Astrocyte (in vitro differentiated cells and primary cell): ENCODE results near the gene METTL24. TPM values are rescaled to one million over a fixed set of nuclear protein-coding genes. Genes with fewer than 3 reads are reported as not detected.

Experiments
- DNase-seq: peaks from one replicate; pipeline ENCODE4 v3.0.0-alpha.2; 2010; ENCODE audit warnings: low read depth
- FAIRE-seq: peaks from 2 replicates; lab custom pipeline; 2011; peaks lifted over from hg19 to GRCh38; lab: Jason Lieb, UNC
- H2AFZ ChIP-seq: 2 replicates; pipeline ENCODE4 v1.6.0; 2012; ENCODE audit warnings: low read depth, low read length, inconsistent platforms
- H3K27ac ChIP-seq: 2 replicates; pipeline ENCODE4 v1.5.1; 2011; ENCODE audit warnings: low read depth, low read length, inconsistent platforms
- H3K27me3 ChIP-seq: 2 replicates; pipeline ENCODE4 v1.6.0; 2011; ENCODE audit warnings: low read length, inconsistent platforms; ENCODE audit not compliant: insufficient read depth
- H3K36me3 ChIP-seq: 2 replicates; pipeline ENCODE4 v1.5.1; 2011; ENCODE audit warnings: low read length, inconsistent platforms; ENCODE audit not compliant: insufficient read depth
- H3K4me1 ChIP-seq: 2 replicates; pipeline ENCODE4 v1.5.1; 2011; ENCODE audit warnings: low read length, inconsistent platforms; ENCODE audit not compliant: insufficient read depth
- H3K4me2 ChIP-seq: 2 replicates; pipeline ENCODE4 v1.6.0; 2012; ENCODE audit warnings: low read length, inconsistent platforms
- H3K4me3 ChIP-seq: 2 replicates; pipeline ENCODE4 v1.5.1; 2011; ENCODE audit warnings: low read depth, mild to moderate bottlenecking, low read length, inconsistent platforms; ENCODE audit not compliant: insufficient read depth
- H3K79me2 ChIP-seq: 2 replicates; pipeline ENCODE4 v1.6.0; 2012; ENCODE audit warnings: mild to moderate bottlenecking, low read length, inconsistent platforms; ENCODE audit not compliant: insufficient read depth
- H3K9ac ChIP-seq: 2 replicates; pipeline ENCODE4 v1.6.0; 2012; ENCODE audit warnings: mild to moderate bottlenecking, low read length, inconsistent platforms
- H3K9me3 ChIP-seq: 2 replicates; pipeline ENCODE4 v1.5.1; 2012; ENCODE audit warnings: low read depth, mild to moderate bottlenecking, low read length, inconsistent platforms; ENCODE audit not compliant: insufficient read depth
- H4K20me1 ChIP-seq: 2 replicates; pipeline ENCODE4 v1.6.0; 2012; ENCODE audit warnings: low read length, inconsistent platforms; ENCODE audit not compliant: insufficient read depth
- H3K27ac Mint-ChIP-seq: one replicate; pipeline ENCODE4 v1.8.0; 2021; ENCODE audit warnings: mild to moderate bottlenecking, mixed read lengths; ENCODE audit not compliant: unreplicated experiment
- H3K27me3 Mint-ChIP-seq: one replicate; pipeline ENCODE4 v1.8.0; 2021; ENCODE audit warnings: low read depth, mixed read lengths; ENCODE audit not compliant: unreplicated experiment
- H3K36me3 Mint-ChIP-seq: one replicate; pipeline ENCODE4 v1.8.0; 2021; ENCODE audit warnings: low read depth, mixed read lengths; ENCODE audit not compliant: unreplicated experiment
- H3K4me1 Mint-ChIP-seq: one replicate; pipeline ENCODE4 v1.8.0; 2021; ENCODE audit warnings: low read depth, mixed read lengths; ENCODE audit not compliant: unreplicated experiment
- H3K4me3 Mint-ChIP-seq: one replicate; pipeline ENCODE4 v1.8.0; 2021; ENCODE audit warnings: mild to moderate bottlenecking, moderate library complexity, mixed read lengths; ENCODE audit not compliant: unreplicated experiment
- H3K9me3 Mint-ChIP-seq: one replicate; pipeline ENCODE4 v1.8.0; 2021; ENCODE audit warnings: mild to moderate bottlenecking, mixed read lengths; ENCODE audit not compliant: unreplicated experiment
- CTCF ChIP-seq: IDR thresholded peaks from 2 replicates; pipeline ENCODE4 v1.5.1; 2011; ENCODE audit warnings: low read depth, mild to moderate bottlenecking, inconsistent platforms, low read length, moderate library complexity; ENCODE audit not compliant: insufficient read depth
- EZH2 ChIP-seq: IDR thresholded peaks from 2 replicates; pipeline ENCODE4 v1.6.1; 2012; ENCODE audit warnings: mild to moderate bottlenecking, low read length, inconsistent platforms; ENCODE audit not compliant: insufficient read depth
- total RNA-seq: library from RNA; stranded (reverse); gene quantifications from 2 replicates; pipeline ENCODE4 v1.2.1, GENCODE V29; 2021

METTL24 gene
- total RNA-seq, 1 donor from 2014 or later = 0.75 TPM

DNA sequence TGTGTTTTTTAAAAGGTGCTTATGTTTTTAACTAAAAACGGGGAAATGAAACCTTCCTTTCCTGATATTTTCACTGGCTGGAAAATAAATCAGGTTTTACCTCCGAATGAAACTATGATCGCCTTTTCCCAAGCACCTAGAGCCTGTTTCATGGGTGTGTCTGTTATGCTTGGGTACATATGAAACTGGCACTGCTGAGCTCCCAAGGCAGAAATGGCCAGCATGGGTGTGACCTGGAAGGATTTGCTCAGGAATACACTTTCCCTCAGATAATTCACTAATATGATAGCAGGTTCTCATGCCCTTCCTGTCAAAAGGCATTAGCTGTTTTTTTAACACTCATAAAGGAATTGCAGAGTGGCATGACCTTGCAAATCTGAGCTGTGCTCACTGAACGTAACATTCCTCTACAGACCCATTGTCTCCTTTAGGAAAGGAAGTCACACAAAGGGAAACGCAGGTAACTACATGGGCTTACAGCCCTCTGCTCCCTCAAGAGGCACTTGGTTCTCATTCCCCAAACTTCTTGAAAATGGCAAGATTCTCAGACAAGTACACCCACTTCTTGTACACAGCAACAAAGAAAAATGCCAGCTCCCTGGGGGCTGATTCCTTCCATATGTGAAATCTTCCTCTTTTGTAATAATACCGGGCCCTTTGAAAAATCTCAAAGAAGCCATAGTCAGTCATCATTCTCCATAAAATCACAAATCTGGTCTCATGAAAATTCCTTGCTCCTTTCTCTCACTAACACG, 72.7 kb downstream of the METTL24 start:
- H3K27me3 Mint-ChIP-seq = peaks cover 4% of the 10 kb centered on the region
- no peak overlapping the region for H3K4me2 ChIP-seq
- no peak overlapping the region for H3K4me3 ChIP-seq
- no peaks in the 10 kb centered on the region for H3K27me3 ChIP-seq
- H3K9me3 Mint-ChIP-seq = peaks cover 2% of the 10 kb centered on the region
- no peak overlapping the region for H3K27ac Mint-ChIP-seq
- no peak overlapping the region for H2AFZ ChIP-seq
- no peaks in the 10 kb centered on the region for H3K9me3 ChIP-seq
- TF ChIP-seq EZH2 (no peak), CTCF (no peak)
- no peaks in the 10 kb centered on the region for H3K36me3 ChIP-seq
- H3K4me3 Mint-ChIP-seq = no peak overlapping the region
- DNase-seq = no peak
- no peaks in the 10 kb centered on the region for H3K4me1 ChIP-seq
- H4K20me1 ChIP-seq = no peaks in the 10 kb centered on the region
- no peak overlapping the region for H3K27ac ChIP-seq
- H3K9ac ChIP-seq = no peak overlapping the region
- no peaks in the 10 kb centered on the region for H3K79me2 ChIP-seq
- FAIRE-seq = no peak
- H3K4me1 Mint-ChIP-seq = no peaks in the 10 kb centered on the region
- H3K36me3 Mint-ChIP-seq = no peaks in the 10 kb centered on the region

- Mint-ChIP-seq H3K36me3 (no peaks in the 10 kb centered on the region), H3K4me3 (no peak overlapping the region)
- H2AFZ ChIP-seq = no peak overlapping the region
Observed at GRCh38 chr6:110284855-110285254, 73.3 kb downstream of the METTL24 start.

More at GRCh38 chr6:110284855-110285254, 73.3 kb downstream of the METTL24 start:
- H3K9me3 Mint-ChIP-seq = peaks cover 2% of the 10 kb centered on the region
- no peaks in the 10 kb centered on the region for H3K4me1 Mint-ChIP-seq
- no peak overlapping the region for H3K4me3 ChIP-seq
- TF ChIP-seq EZH2 (no peak), CTCF (no peak)
- FAIRE-seq (no peak), DNase-seq (no peak)
- peaks cover 4% of the 10 kb centered on the region for H3K27me3 Mint-ChIP-seq
- H3K79me2 ChIP-seq = no peaks in the 10 kb centered on the region
- no peak overlapping the region for H3K4me2 ChIP-seq
- no peak overlapping the region for H3K9ac ChIP-seq
- no peak overlapping the region for H3K27ac ChIP-seq
- H4K20me1 ChIP-seq = no peaks in the 10 kb centered on the region
- H3K4me1 ChIP-seq = no peaks in the 10 kb centered on the region
- H3K27ac Mint-ChIP-seq = no peak overlapping the region
- no peaks in the 10 kb centered on the region for H3K27me3 ChIP-seq
- H3K9me3 ChIP-seq = no peaks in the 10 kb centered on the region
- H3K36me3 ChIP-seq = no peaks in the 10 kb centered on the region
